Stimulated activated CD4-positive, alpha-beta T cell treated with anti-CD3 and anti-CD28 coated beads, Interleukin-12 subunit alpha, Interleukin-12 subunit beta, amount 100 ng/mL, for 24 hours (primary cell): ENCODE results near the gene NSMCE1.
A peak's percentile ranks its signal among the peaks of the same experiment; 100 is the strongest.

Experiments
- DNase-seq, 2 experiments: peaks; one replicate each; pipeline ENCODE4 v3.0.0-alpha.2; 2020; ENCODE audit warnings: low read depth in 2 of 2

NSMCE1 gene

GRCh38 chr16:27268376-27269299 lies at the start of gene NSMCE1:
NSMCE1 (minus strand) TSS chr16:27268772; CDS start chr16:27257570, 11,202 bp downstream.
- peak; percentile 94 to 99 for DNase-seq

- DNase-seq: peak in 1 of 2 experiments; percentile 37
These were observed 49.3 kb upstream of the NSMCE1 start for GRCh38 chr16:27317738-27318391.

GRCh38 chr16:27317320-27317719 lies 48.7 kb upstream of the NSMCE1 start:
- DNase-seq: no peak

- no peak for DNase-seq
These were observed 47.6 kb upstream of the NSMCE1 start for GRCh38 chr16:27316038-27316680.

GRCh38 chr16:27315333-27316037 lies 46.9 kb upstream of the NSMCE1 start:
- DNase-seq: peak in 1 of 2 experiments; percentile 51

GRCh38 chr16:27314986-27315332 lies 46.4 kb upstream of the NSMCE1 start:
- DNase-seq: no peak

- peak in 1 of 2 experiments; percentile 59 for DNase-seq
These were observed 45.7 kb upstream of the NSMCE1 start for GRCh38 chr16:27314161-27314723.

GRCh38 chr16:27313422-27314160 lies 45.0 kb upstream of the NSMCE1 start, which contains the start of gene IL4R:
IL4R (plus strand) TSS chr16:27313974; CDS start chr16:27340204, 26,230 bp downstream.
- peak in 1 of 2 experiments; percentile 75 for DNase-seq

GRCh38 chr16:27312580-27313421 lies 44.2 kb upstream of the NSMCE1 start:
- DNase-seq: no peak

- no peak for DNase-seq
These were observed 43.3 kb upstream of the NSMCE1 start for GRCh38 chr16:27311897-27312303.

GRCh38 chr16:27311448-27311830 lies 42.9 kb upstream of the NSMCE1 start:
- no peak for DNase-seq

- no peak for DNase-seq
These were observed 42.2 kb upstream of the NSMCE1 start for GRCh38 chr16:27310576-27311447.

GRCh38 chr16:27308792-27309191 lies 40.2 kb upstream of the NSMCE1 start:
- no peak for DNase-seq

GRCh38 chr16:27305839-27306442 lies 37.4 kb upstream of the NSMCE1 start:
- DNase-seq: no peak

- DNase-seq: no peak
These were observed 36.5 kb upstream of the NSMCE1 start for GRCh38 chr16:27304881-27305745.

GRCh38 chr16:27304102-27304501 lies 35.5 kb upstream of the NSMCE1 start:
- no peak for DNase-seq
